ENCODE data around the gene ZFPM1. TPM values are rescaled to one million over a fixed set of nuclear protein-coding genes. Genes with fewer than 3 reads are reported as not detected.

The ZFPM1 gene
- total and polyA plus RNA-seq, 7 experiments from 2014 or later = 0.15 to 28.1 (median 13.5) TPM

GRCh38 chr16:88527186-88527936 lies 74.3 kb downstream of the ZFPM1 start:
- H3K4me3 Mint-ChIP-seq = no peak overlapping the region
- H3K27ac Mint-ChIP-seq = no peak overlapping the region
- CTCF ChIA-PET = interaction anchor here (0.7 to 1.3 kb wide), 3 partner anchors 61 to 83 kb away, joined by 3 read pairs; no protein-coding TSS in a partner anchor

GRCh38 chr16:88527937-88528743 lies 75.1 kb downstream of the ZFPM1 start:
- ChIA-PET CTCF (no interaction called here), POLR2A (no interaction called here)
- H3K4me3 Mint-ChIP-seq = no peak overlapping the region
- H3K27ac Mint-ChIP-seq = no peak overlapping the region
- H3K9me3 Mint-ChIP-seq = no peaks in the 10 kb centered on the region
- no peaks in the 10 kb centered on the region for H3K27me3 Mint-ChIP-seq
- H3K36me3 ChIP-seq (ENCODE audit: control insufficient read depth in 2 of 3, insufficient read depth in 3 of 3, low read length in 3 of 3) = no peaks in the 10 kb centered on the region
- no peaks in the 10 kb centered on the region for H3K27me3 ChIP-seq (ENCODE audit: control insufficient read depth in 2 of 2, insufficient read depth in 2 of 2, low read length in 2 of 2)
- H3K27ac ChIP-seq (ENCODE audit: low read depth, low read length) = no peak overlapping the region
- H3K4me3 ChIP-seq (ENCODE audit: low read length) = no peak overlapping the region
- peaks cover 0 to 7% of the 10 kb centered on the region in 2 donors for H3K4me1 ChIP-seq (ENCODE audit: control insufficient read depth in 2 of 2, insufficient read depth in 2 of 2, low read length in 2 of 2)
- no peak for DNase-seq
- no peaks in the 10 kb centered on the region for H3K36me3 Mint-ChIP-seq
- ATAC-seq = no peak
- peaks cover 0 to 13% (median 5%) of the 10 kb centered on the region in 7 donors for H3K4me1 Mint-ChIP-seq
- no peaks in the 10 kb centered on the region for H3K9me3 ChIP-seq (ENCODE audit: control insufficient read depth in 2 of 3, low read length in 3 of 3)
- intact Hi-C loops (cut with micrococcal nuclease) = loop anchor here (1.0 to 5.0 kb wide), 5 partner anchors 34 to 85 kb away; partner anchors contain the start of gene ZFPM1 (in 1 of the 2)

More at GRCh38 chr16:88527186-88527936, 74.3 kb downstream of the ZFPM1 start:
- DNase-seq = peak in 8 of 9 donors; percentile 49 to 78 (median 62)
- intact Hi-C loops (cut with micrococcal nuclease) = loop anchor here (1.0 to 5.0 kb wide), 5 partner anchors 35 to 84 kb away; partner anchors contain the start of gene ZFPM1 (in 1 of the 2)
- H3K9me3 ChIP-seq (ENCODE audit: control insufficient read depth in 2 of 3, low read length in 3 of 3) = no peaks in the 10 kb centered on the region
- Mint-ChIP-seq H3K4me1 (peaks cover 0 to 13% (median 5%) of the 10 kb centered on the region in 7 donors), H3K27me3 (no peaks in the 10 kb centered on the region), H3K9me3 (no peaks in the 10 kb centered on the region), H3K36me3 (no peaks in the 10 kb centered on the region)
- H3K4me3 ChIP-seq (ENCODE audit: low read length) = no peak overlapping the region
- H3K27ac ChIP-seq (ENCODE audit: low read depth, low read length) = no peak overlapping the region
- H3K27me3 ChIP-seq (ENCODE audit: control insufficient read depth in 2 of 2, insufficient read depth in 2 of 2, low read length in 2 of 2) = no peaks in the 10 kb centered on the region
- no peaks in the 10 kb centered on the region for H3K36me3 ChIP-seq (ENCODE audit: control insufficient read depth in 2 of 3, insufficient read depth in 3 of 3, low read length in 3 of 3)
- POLR2A ChIA-PET = no interaction called here
- peaks cover 0 to 7% of the 10 kb centered on the region in 2 donors for H3K4me1 ChIP-seq (ENCODE audit: control insufficient read depth in 2 of 2, insufficient read depth in 2 of 2, low read length in 2 of 2)
- peak; percentile 75 for ATAC-seq

DNA sequence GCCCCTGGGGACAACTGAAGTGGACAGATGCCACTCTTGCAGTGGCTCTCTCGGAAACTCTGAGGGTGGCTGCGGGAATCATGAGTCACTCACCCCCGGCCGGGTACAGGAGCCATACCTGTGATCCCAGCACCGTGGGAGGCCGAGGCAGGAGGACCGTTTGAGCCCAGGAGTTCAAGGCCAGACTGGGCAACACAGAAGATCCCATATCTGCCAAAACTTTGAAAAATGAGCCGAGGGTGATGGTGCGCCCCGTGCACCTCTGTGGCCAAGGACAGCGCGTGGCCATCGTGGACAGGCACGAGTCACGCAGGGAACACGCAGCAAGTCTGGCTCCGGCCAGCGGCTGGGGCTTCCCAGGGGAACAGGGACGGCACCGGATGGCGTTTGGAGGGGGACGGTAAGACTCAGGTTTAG lies 75.8 kb downstream of the ZFPM1 start:
- POLR2A ChIA-PET = no interaction called here
- intact Hi-C loops (cut with micrococcal nuclease) = loop anchor here in 1 of 2 donors (5.0 kb wide), 1 partner anchor 52 kb away; no protein-coding TSS in a partner anchor

GRCh38 chr16:88529596-88529995 lies 76.5 kb downstream of the ZFPM1 start:
- Histone ChIP-seq H3K27me3 (ENCODE audit: control insufficient read depth in 2 of 2, insufficient read depth in 2 of 2, low read length in 2 of 2) (no peaks in the 10 kb centered on the region), H3K4me1 (ENCODE audit: control insufficient read depth in 2 of 2, insufficient read depth in 2 of 2, low read length in 2 of 2) (peaks cover 0 to 7% of the 10 kb centered on the region in 2 donors), H3K36me3 (ENCODE audit: control insufficient read depth in 2 of 3, insufficient read depth in 3 of 3, low read length in 3 of 3) (no peaks in the 10 kb centered on the region), H3K9me3 (ENCODE audit: control insufficient read depth in 2 of 3, low read length in 3 of 3) (no peaks in the 10 kb centered on the region), H3K27ac (ENCODE audit: low read depth, low read length) (no peak overlapping the region), H3K4me3 (ENCODE audit: low read length) (no peak overlapping the region)
- ChIA-PET POLR2A (no interaction called here), CTCF (no interaction called here)
- no peaks in the 10 kb centered on the region for H3K36me3 Mint-ChIP-seq
- H3K27me3 Mint-ChIP-seq = no peaks in the 10 kb centered on the region
- intact Hi-C loops (cut with micrococcal nuclease) = loop anchor here in 1 of 2 donors (5.0 kb wide), 1 partner anchor 52 kb away; no protein-coding TSS in a partner anchor
- ATAC-seq (no peak), DNase-seq (no peak)
- H3K4me1 Mint-ChIP-seq = peaks cover 0 to 10% (median 5%) of the 10 kb centered on the region in 7 donors
- H3K4me3 Mint-ChIP-seq = no peak overlapping the region
- peak overlapping the region in 1 of 9 donors; percentile 54 for H3K27ac Mint-ChIP-seq
- H3K9me3 Mint-ChIP-seq = no peaks in the 10 kb centered on the region

More for the DNA sequence above, 75.8 kb downstream of the ZFPM1 start:
- Histone ChIP-seq H3K9me3 (ENCODE audit: control insufficient read depth in 2 of 3, low read length in 3 of 3) (no peaks in the 10 kb centered on the region), H3K4me1 (ENCODE audit: control insufficient read depth in 2 of 2, insufficient read depth in 2 of 2, low read length in 2 of 2) (peaks cover 0 to 7% of the 10 kb centered on the region in 2 donors), H3K36me3 (ENCODE audit: control insufficient read depth in 2 of 3, insufficient read depth in 3 of 3, low read length in 3 of 3) (no peaks in the 10 kb centered on the region), H3K4me3 (ENCODE audit: low read length) (no peak overlapping the region), H3K27me3 (ENCODE audit: control insufficient read depth in 2 of 2, insufficient read depth in 2 of 2, low read length in 2 of 2) (no peaks in the 10 kb centered on the region), H3K27ac (ENCODE audit: low read depth, low read length) (no peak overlapping the region)
- DNase-seq (no peak), ATAC-seq (no peak)
- no peak overlapping the region for H3K4me3 Mint-ChIP-seq
- H3K27me3 Mint-ChIP-seq = no peaks in the 10 kb centered on the region
- peak overlapping the region in 3 of 9 donors; percentile 18 to 59 (median 54) for H3K27ac Mint-ChIP-seq
- H3K9me3 Mint-ChIP-seq = no peaks in the 10 kb centered on the region
- H3K4me1 Mint-ChIP-seq = peaks cover 0 to 13% (median 5%) of the 10 kb centered on the region in 7 donors
- CTCF ChIA-PET = no interaction called here
- H3K36me3 Mint-ChIP-seq = no peaks in the 10 kb centered on the region

- no peak overlapping the region for H3K27ac ChIP-seq (ENCODE audit: low read depth, low read length)
- DNase-seq = no peak
- no peak for ATAC-seq
- peak overlapping the region in 1 of 10 donors; percentile 63 for H3K4me3 Mint-ChIP-seq
- H3K27me3 ChIP-seq (ENCODE audit: control insufficient read depth in 2 of 2, insufficient read depth in 2 of 2, low read length in 2 of 2) = no peaks in the 10 kb centered on the region
- no peaks in the 10 kb centered on the region for H3K9me3 ChIP-seq (ENCODE audit: control insufficient read depth in 2 of 3, low read length in 3 of 3)
- no peaks in the 10 kb centered on the region for H3K9me3 Mint-ChIP-seq
- ChIA-PET POLR2A (no interaction called here), CTCF (no interaction called here)
- H3K27me3 Mint-ChIP-seq = no peaks in the 10 kb centered on the region
- intact Hi-C loops (cut with micrococcal nuclease) = loop anchor here (10.0 kb wide), 1 partner anchor 575 kb away; the partner anchor contains the start of gene BANP (in 2 of the 2)
- H3K27ac Mint-ChIP-seq = peak overlapping the region in 3 of 9 donors; percentile 0 to 71 (median 60)
- peaks cover 0 to 8% of the 10 kb centered on the region in 2 donors for H3K4me1 ChIP-seq (ENCODE audit: control insufficient read depth in 2 of 2, insufficient read depth in 2 of 2, low read length in 2 of 2)
- H3K4me1 Mint-ChIP-seq = peaks cover 0 to 13% (median 9%) of the 10 kb centered on the region in 7 donors
- no peaks in the 10 kb centered on the region for H3K36me3 Mint-ChIP-seq
- no peak overlapping the region for H3K4me3 ChIP-seq (ENCODE audit: low read length)
- H3K36me3 ChIP-seq (ENCODE audit: control insufficient read depth in 2 of 3, insufficient read depth in 3 of 3, low read length in 3 of 3) = no peaks in the 10 kb centered on the region
Measured at GRCh38 chr16:88530051-88530857, 77.2 kb downstream of the ZFPM1 start.

GRCh38 chr16:88530858-88531203 lies 77.8 kb downstream of the ZFPM1 start:
- DNase-seq = no peak
- POLR2A ChIA-PET = no interaction called here
- peak overlapping the region in 1 of 10 donors; percentile 63 for H3K4me3 Mint-ChIP-seq

More at GRCh38 chr16:88530858-88531203, 77.8 kb downstream of the ZFPM1 start:
- H3K4me3 ChIP-seq (ENCODE audit: low read length) = no peak overlapping the region
- Mint-ChIP-seq H3K27me3 (no peaks in the 10 kb centered on the region), H3K9me3 (peaks cover 0 to under 1% (median 0%) of the 10 kb centered on the region in 11 donors), H3K27ac (peak overlapping the region in 3 of 9 donors; percentile 0 to 71 (median 60)), H3K36me3 (peaks cover 0 to under 1% (median 0%) of the 10 kb centered on the region in 5 donors), H3K4me1 (peaks cover 3 to 13% (median 9%) of the 10 kb centered on the region in 7 donors)
- no peak overlapping the region for H3K27ac ChIP-seq (ENCODE audit: low read depth, low read length)
- H3K9me3 ChIP-seq (ENCODE audit: control insufficient read depth in 2 of 3, low read length in 3 of 3) = no peaks in the 10 kb centered on the region
- intact Hi-C loops (cut with micrococcal nuclease) = loop anchor here (10.0 kb wide), 1 partner anchor 576 kb away; the partner anchor contains the start of gene BANP (in 2 of the 2)
- H3K27me3 ChIP-seq (ENCODE audit: control insufficient read depth in 2 of 2, insufficient read depth in 2 of 2, low read length in 2 of 2) = no peaks in the 10 kb centered on the region
- no peaks in the 10 kb centered on the region for H3K36me3 ChIP-seq (ENCODE audit: control insufficient read depth in 2 of 3, insufficient read depth in 3 of 3, low read length in 3 of 3)
- ATAC-seq = no peak
- H3K4me1 ChIP-seq (ENCODE audit: control insufficient read depth in 2 of 2, insufficient read depth in 2 of 2, low read length in 2 of 2) = peaks cover 0 to 9% of the 10 kb centered on the region in 2 donors
- CTCF ChIA-PET = no interaction called here

Measured in naive thymus-derived CD4-positive, alpha-beta T cell (primary cell).